Measurements from ENCODE around the gene CD22.

CD22 gene

GRCh38 chr19:35341006-35341405, 12.0 kb downstream of the CD22 start:
- no peak for DNase-seq (ENCODE audit: low read depth in 2 of 2, low spot score in 1 of 2)

- no peak for DNase-seq (ENCODE audit: low read depth in 2 of 2, low spot score in 1 of 2)
Measured at GRCh38 chr19:35341565-35342225, 12.7 kb downstream of the CD22 start.

GRCh38 chr19:35342430-35342829, 13.4 kb downstream of the CD22 start:
- no peak for DNase-seq (ENCODE audit: low read depth in 2 of 2, low spot score in 1 of 2)

- no peak for DNase-seq (ENCODE audit: low read depth in 2 of 2, low spot score in 1 of 2)
Measured at GRCh38 chr19:35344511-35345031, 15.6 kb downstream of the CD22 start.

- DNase-seq (ENCODE audit: low read depth in 2 of 2, low spot score in 1 of 2), result no peak
Measured at GRCh38 chr19:35345671-35346111, 16.7 kb downstream of the CD22 start.

- DNase-seq (ENCODE audit: low read depth in 2 of 2, low spot score in 1 of 2), result peak; percentile 44 to 49
Measured at GRCh38 chr19:35346193-35347052, 17.4 kb downstream of the CD22 start.

- no peak for DNase-seq (ENCODE audit: low read depth in 2 of 2, low spot score in 1 of 2)
Measured at GRCh38 chr19:35347171-35347929, 18.4 kb downstream of the CD22 start, which contains the start of gene FFAR1. FFAR1 (plus strand) TSS chr19:35347902; CDS start chr19:35351552, 3,650 bp downstream.

GRCh38 chr19:35347930-35348298, 18.9 kb downstream of the CD22 start:
- DNase-seq (ENCODE audit: low read depth in 2 of 2, low spot score in 1 of 2), result no peak

- no peak for DNase-seq (ENCODE audit: low read depth in 2 of 2, low spot score in 1 of 2)
Measured at GRCh38 chr19:35348911-35349611, 20.1 kb downstream of the CD22 start.

- DNase-seq (ENCODE audit: low read depth in 2 of 2, low spot score in 1 of 2), result no peak
Measured at GRCh38 chr19:35349614-35350521, 20.9 kb downstream of the CD22 start.

- DNase-seq (ENCODE audit: low read depth in 2 of 2, low spot score in 1 of 2), result no peak
Measured at GRCh38 chr19:35350591-35350990, 21.6 kb downstream of the CD22 start.

- DNase-seq (ENCODE audit: low read depth in 2 of 2, low spot score in 1 of 2), result no peak
Measured at GRCh38 chr19:35351411-35352176, 22.6 kb downstream of the CD22 start.

GRCh38 chr19:35352177-35352447, 23.1 kb downstream of the CD22 start:
- no peak for DNase-seq (ENCODE audit: low read depth in 2 of 2, low spot score in 1 of 2)

- peak; percentile 38 to 41 for DNase-seq (ENCODE audit: low read depth in 2 of 2, low spot score in 1 of 2)
Measured at GRCh38 chr19:35352448-35353304, 23.7 kb downstream of the CD22 start.

- no peak for DNase-seq (ENCODE audit: low read depth in 2 of 2, low spot score in 1 of 2)
Measured at GRCh38 chr19:35353635-35354034, 24.6 kb downstream of the CD22 start.

- DNase-seq (ENCODE audit: low read depth in 2 of 2, low spot score in 1 of 2), result no peak
Measured at GRCh38 chr19:35354898-35355297, 25.9 kb downstream of the CD22 start.

- no peak for DNase-seq (ENCODE audit: low read depth in 2 of 2, low spot score in 1 of 2)
Measured at GRCh38 chr19:35355791-35356460, 26.9 kb downstream of the CD22 start.

Measured in stimulated activated CD8-positive, alpha-beta memory T cell treated with anti-CD3 and anti-CD28 coated beads, Interleukin-4, amount 100 ng/mL, for 4 hours (primary cell).